ENCODE results near the gene ERBIN.
"Not testable (repeated sequence)": the region's sequence is repeated elsewhere in the genome, so short reads cannot be mapped to it uniquely, and the experiment has no call there.

ERBIN gene

GRCh38 chr5:66057239-66057638 lies 130.9 kb downstream of the ERBIN start:
- no peak for TF ChIP-seq CTCF (IDR thresholded peaks at IDR 0.05; ENCODE audit: control extremely low read depth, extremely low read depth, low read depth, missing control alignments)
- CTCF ChIA-PET: interaction anchor here (0.8 kb wide), 1 partner anchor 10 kb away, joined by 3 read pairs; no protein-coding TSS in a partner anchor
- POLR2A ChIA-PET: no interaction called here
- DNase-seq (ENCODE audit: extremely low spot score): no peak

- CTCF ChIA-PET; POLR2A ChIA-PET; DNase-seq (ENCODE audit: extremely low spot score): not testable (repeated sequence)
These were observed 134.9 kb downstream of the ERBIN start for GRCh38 chr5:66061320-66061719.

GRCh38 chr5:66063061-66063460 lies 136.7 kb downstream of the ERBIN start:
- DNase-seq (ENCODE audit: extremely low spot score); POLR2A ChIA-PET; CTCF ChIA-PET: not testable (repeated sequence)

- POLR2A ChIA-PET: no interaction called here
- DNase-seq (ENCODE audit: extremely low spot score): no peak
- TF ChIP-seq CTCF (IDR thresholded peaks at IDR 0.05; ENCODE audit: control extremely low read depth, extremely low read depth, low read depth, missing control alignments): no peak
- CTCF ChIA-PET: interaction anchor here (1.0 to 1.7 kb wide), 2 partner anchors 10 to 22 kb away, joined by 3 to 5 read pairs; no protein-coding TSS in a partner anchor
These were observed 140.5 kb downstream of the ERBIN start for GRCh38 chr5:66066826-66067225.

- ChIA-PET POLR2A (no interaction called here), CTCF (no interaction called here)
- DNase-seq (ENCODE audit: extremely low spot score): no peak
- no peak for TF ChIP-seq CTCF (IDR thresholded peaks at IDR 0.05; ENCODE audit: control extremely low read depth, extremely low read depth, low read depth, missing control alignments)
These were observed 145.7 kb downstream of the ERBIN start for GRCh38 chr5:66072031-66072430.

GRCh38 chr5:66074901-66075300 lies 148.5 kb downstream of the ERBIN start:
- ChIA-PET POLR2A (no interaction called here), CTCF (interaction anchor here (1.4 kb wide), 1 partner anchor 25 kb away, joined by 4 read pairs; no protein-coding TSS in a partner anchor)
- no peak for DNase-seq (ENCODE audit: extremely low spot score)
- TF ChIP-seq CTCF (IDR thresholded peaks at IDR 0.05; ENCODE audit: control extremely low read depth, extremely low read depth, low read depth, missing control alignments): no peak

- CTCF ChIA-PET: no interaction called here
- TF ChIP-seq CTCF (IDR thresholded peaks at IDR 0.05; ENCODE audit: control extremely low read depth, extremely low read depth, low read depth, missing control alignments): no peak
- POLR2A ChIA-PET: no interaction called here
- no peak for DNase-seq (ENCODE audit: extremely low spot score)
These were observed 154.3 kb downstream of the ERBIN start for GRCh38 chr5:66080664-66081063.

- CTCF ChIA-PET: no interaction called here
- POLR2A ChIA-PET: no interaction called here
- no peak for DNase-seq (ENCODE audit: extremely low spot score)
- TF ChIP-seq CTCF (IDR thresholded peaks at IDR 0.05; ENCODE audit: control extremely low read depth, extremely low read depth, low read depth, missing control alignments): no peak
These were observed 163.0 kb downstream of the ERBIN start for GRCh38 chr5:66089384-66089783.

All from GM10248 (cell line).